ENCODE results near the gene MT3.

DNA sequence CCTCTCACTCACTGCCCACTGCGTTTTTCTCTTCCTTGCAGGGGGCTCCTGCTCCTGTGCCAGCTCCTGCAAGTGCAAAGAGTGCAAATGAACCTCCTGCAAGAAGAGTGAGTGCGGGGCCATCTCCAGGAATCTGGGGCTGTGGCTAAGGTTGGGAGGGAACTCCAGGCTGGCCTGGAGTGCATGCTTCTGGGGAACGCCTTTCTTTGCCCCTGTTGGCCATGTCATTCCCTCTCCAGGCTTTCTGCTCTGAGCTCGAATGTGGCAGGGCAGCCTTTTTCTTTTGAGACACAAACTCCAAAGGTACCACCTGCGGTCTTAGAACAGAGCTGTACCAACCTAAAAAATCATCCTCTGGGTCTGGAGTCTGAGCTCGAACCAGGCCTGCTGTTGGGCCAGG, 28.8 kb downstream of the MT3 start:
- no peak for TF ChIP-seq POLR2A (IDR thresholded peaks at IDR 0.05; ENCODE audit: low read depth, low read length)
- no peak for TF ChIP-seq TAF1 (IDR thresholded peaks at IDR 0.05; ENCODE audit: borderline replicate concordance, low read depth, low read length)
